Activated B cell treated with CpG ODN at 0.5 μM for 24 hours (primary cell): ENCODE data around the gene COLEC11. TPM values are rescaled to one million over a fixed set of nuclear protein-coding genes. Genes with fewer than 3 reads are reported as not detected.

Experiments
- ATAC-seq: fragments of 200-7000 bp; cut with Tn5 transposase; one replicate; pipeline ENCODE4 v1.10.0; 2021; ENCODE audit warnings: low read depth, mild to moderate bottlenecking, moderate library complexity
- CTCF ChIA-PET: fragments of 350-600 bp; sonication (Branson Sonifier 250); formaldehyde crosslinking; loops from one replicate; lab custom pipeline; 2021; ENCODE audit warnings: antibody characterized with exemption; lab: Charles Lee
- POLR2A ChIA-PET: fragments of 350-600 bp; sonication (Branson Sonifier 250); formaldehyde crosslinking; loops from one replicate; lab custom pipeline; 2021; ENCODE audit warnings: antibody characterized with exemption; lab: Charles Lee
- DNase-seq: peaks from one replicate; pipeline ENCODE4 v3.0.0; 2022
- H3K27ac Mint-ChIP-seq: one replicate; pipeline ENCODE4 v1.8.0; 2020; ENCODE audit warnings: mixed read lengths
- H3K27me3 Mint-ChIP-seq: one replicate; pipeline ENCODE4 v1.8.0; 2021; ENCODE audit warnings: mixed read lengths
- H3K36me3 Mint-ChIP-seq: one replicate; pipeline ENCODE4 v1.8.0; 2021; ENCODE audit warnings: low read depth, mixed read lengths
- H3K4me1 Mint-ChIP-seq: one replicate; pipeline ENCODE4 v1.8.0; 2021; ENCODE audit warnings: mixed read lengths
- H3K4me3 Mint-ChIP-seq: one replicate; pipeline ENCODE4 v1.8.0; 2020; ENCODE audit warnings: mild to moderate bottlenecking, mixed read lengths
- H3K9me3 Mint-ChIP-seq: one replicate; pipeline ENCODE4 v1.8.0; 2020; ENCODE audit warnings: mixed read lengths
- intact Hi-C: fragments of 100-400 bp; cut with micrococcal nuclease; formaldehyde crosslinking; loops from one replicate; pipeline ENCODE4 v1.15.1; 2024
- total RNA-seq: library from RNA; stranded (reverse); gene quantifications from 2 replicates; pipeline ENCODE4 v1.2.3, GENCODE V29; 2022
- TF ChIP-seq, protein P1 (sequence below): fragments of 200-600 bp; IDR thresholded peaks from one replicate; pipeline ENCODE4 v1.8.0; 2022; ENCODE audit warnings: antibody characterized with exemption, mild to moderate bottlenecking

The COLEC11 gene
- total RNA-seq, 1 donor from 2014 or later = not detected

- H3K4me3 Mint-ChIP-seq = no peak overlapping the region
- POLR2A ChIA-PET = no interaction called here
- H3K4me1 Mint-ChIP-seq = peaks cover 18% of the 10 kb centered on the region
- H3K36me3 Mint-ChIP-seq = no peaks in the 10 kb centered on the region
- H3K27ac Mint-ChIP-seq = no peak overlapping the region
- ATAC-seq (no peak), DNase-seq (no peak)
- CTCF ChIA-PET = interaction anchor here (6.1 kb wide), 1 partner anchor 229 kb away, joined by 52 read pairs; no protein-coding TSS in a partner anchor
- H3K27me3 Mint-ChIP-seq = peaks cover 3% of the 10 kb centered on the region
- TF ChIP-seq, protein P1, sequence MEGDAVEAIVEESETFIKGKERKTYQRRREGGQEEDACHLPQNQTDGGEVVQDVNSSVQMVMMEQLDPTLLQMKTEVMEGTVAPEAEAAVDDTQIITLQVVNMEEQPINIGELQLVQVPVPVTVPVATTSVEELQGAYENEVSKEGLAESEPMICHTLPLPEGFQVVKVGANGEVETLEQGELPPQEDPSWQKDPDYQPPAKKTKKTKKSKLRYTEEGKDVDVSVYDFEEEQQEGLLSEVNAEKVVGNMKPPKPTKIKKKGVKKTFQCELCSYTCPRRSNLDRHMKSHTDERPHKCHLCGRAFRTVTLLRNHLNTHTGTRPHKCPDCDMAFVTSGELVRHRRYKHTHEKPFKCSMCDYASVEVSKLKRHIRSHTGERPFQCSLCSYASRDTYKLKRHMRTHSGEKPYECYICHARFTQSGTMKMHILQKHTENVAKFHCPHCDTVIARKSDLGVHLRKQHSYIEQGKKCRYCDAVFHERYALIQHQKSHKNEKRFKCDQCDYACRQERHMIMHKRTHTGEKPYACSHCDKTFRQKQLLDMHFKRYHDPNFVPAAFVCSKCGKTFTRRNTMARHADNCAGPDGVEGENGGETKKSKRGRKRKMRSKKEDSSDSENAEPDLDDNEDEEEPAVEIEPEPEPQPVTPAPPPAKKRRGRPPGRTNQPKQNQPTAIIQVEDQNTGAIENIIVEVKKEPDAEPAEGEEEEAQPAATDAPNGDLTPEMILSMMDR = no peak
- H3K9me3 Mint-ChIP-seq = no peaks in the 10 kb centered on the region
- intact Hi-C loops = loop anchor here (5.0 kb wide), 1 partner anchor 397 kb away; no protein-coding TSS in a partner anchor
These were observed 59.1 kb downstream of the COLEC11 start for GRCh38 chr2:3654011-3654410.

- Mint-ChIP-seq H3K27ac (no peak overlapping the region), H3K4me3 (no peak overlapping the region)
- no peak for DNase-seq
These were observed 59.8 kb downstream of the COLEC11 start for GRCh38 chr2:3654531-3655225.

GRCh38 chr2:3655871-3656761 is 61.2 kb downstream of the COLEC11 start:
- H3K4me3 Mint-ChIP-seq = no peak overlapping the region
- H3K9me3 Mint-ChIP-seq = no peaks in the 10 kb centered on the region
- TF ChIP-seq, protein P1 = no peak
- peaks cover 28% of the 10 kb centered on the region for H3K4me1 Mint-ChIP-seq
- ChIA-PET POLR2A (no interaction called here), CTCF (no interaction called here)
- no peaks in the 10 kb centered on the region for H3K36me3 Mint-ChIP-seq
- intact Hi-C loops = no loop called here
- H3K27ac Mint-ChIP-seq = no peak overlapping the region
- ATAC-seq (no peak), DNase-seq (no peak)
- peaks cover 3% of the 10 kb centered on the region for H3K27me3 Mint-ChIP-seq

More at GRCh38 chr2:3654531-3655225, 59.8 kb downstream of the COLEC11 start:
- no peaks in the 10 kb centered on the region for H3K9me3 Mint-ChIP-seq
- peaks cover 21% of the 10 kb centered on the region for H3K4me1 Mint-ChIP-seq
- intact Hi-C loops = loop anchor here (5.0 kb wide), 1 partner anchor 397 kb away; no protein-coding TSS in a partner anchor
- H3K36me3 Mint-ChIP-seq = no peaks in the 10 kb centered on the region
- ATAC-seq = no peak
- H3K27me3 Mint-ChIP-seq = peaks cover 3% of the 10 kb centered on the region
- POLR2A ChIA-PET = no interaction called here
- TF ChIP-seq, protein P1 = no peak
- CTCF ChIA-PET = interaction anchor here (6.1 kb wide), 1 partner anchor 230 kb away, joined by 52 read pairs; no protein-coding TSS in a partner anchor

DNA sequence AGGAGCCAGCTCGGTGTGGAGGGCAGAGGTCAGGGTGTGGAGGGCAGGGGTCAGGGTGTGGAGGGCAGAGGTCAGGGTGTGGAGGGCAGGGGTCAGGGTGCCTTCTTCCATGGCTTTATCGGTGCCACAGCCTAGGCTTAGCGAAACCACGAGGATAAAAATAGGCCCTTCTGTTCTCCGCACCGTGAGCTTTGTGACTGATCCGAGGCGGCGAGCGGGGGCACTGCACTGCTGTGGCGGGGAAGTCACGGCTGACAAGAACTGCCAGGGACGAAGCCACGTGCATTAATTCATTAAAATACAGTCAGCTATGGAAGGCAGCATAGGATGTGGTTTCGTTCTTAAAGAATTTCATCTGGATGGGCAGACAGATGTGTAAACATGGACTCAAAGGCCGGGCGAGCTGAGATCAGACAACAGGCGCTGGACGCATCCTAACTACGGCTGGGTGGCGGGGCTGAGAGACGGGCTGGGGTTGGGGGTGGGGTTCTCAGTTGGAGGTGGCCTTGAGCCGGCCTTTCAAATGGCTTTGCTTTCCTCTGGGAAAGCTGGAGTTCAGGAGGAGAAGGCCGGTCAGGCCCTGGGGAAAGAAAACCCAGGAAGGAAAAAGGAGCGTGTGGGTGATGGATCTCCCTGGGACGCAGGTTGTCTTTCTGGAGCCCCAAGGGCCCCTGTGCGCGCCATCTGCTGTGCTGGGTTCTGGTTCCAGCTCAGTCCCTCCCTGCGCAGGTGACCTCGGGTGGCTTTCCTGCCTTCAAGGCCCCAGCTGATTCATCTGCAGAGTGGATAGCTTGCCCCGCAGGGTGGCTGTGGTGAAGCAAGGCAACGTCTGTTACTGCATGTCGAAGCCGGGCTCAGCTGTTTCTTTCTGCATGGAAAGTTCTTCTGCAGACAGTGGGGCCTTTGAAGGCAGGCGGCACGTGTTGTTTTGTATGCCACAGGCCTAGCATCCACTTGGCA is 62.1 kb downstream of the COLEC11 start:
- Mint-ChIP-seq H3K4me3 (no peak overlapping the region), H3K9me3 (no peaks in the 10 kb centered on the region), H3K27ac (no peak overlapping the region), H3K27me3 (peaks cover 3% of the 10 kb centered on the region), H3K36me3 (no peaks in the 10 kb centered on the region), H3K4me1 (peaks cover 29% of the 10 kb centered on the region)
- DNase-seq = no peak
- ATAC-seq = no peak
- POLR2A ChIA-PET = no interaction called here
- intact Hi-C loops = no loop called here
- TF ChIP-seq, protein P1 = no peak
- CTCF ChIA-PET = no interaction called here
